OCI-LY1 (cell line): ENCODE results near the gene SYP.

Experiments
- H2AFZ ChIP-seq: fragments of 200-600 bp; sonication (generic), shearing (Covaris generic); 2 replicates; pipeline ENCODE4 v1.6.0; 2014; ENCODE audit warnings: antibody characterized with exemption, mild to moderate bottlenecking, low read length
- H3F3A ChIP-seq: fragments of 200-600 bp; sonication (generic), shearing (Covaris generic); 2 replicates; pipeline ENCODE4 v1.6.0; 2014; ENCODE audit warnings: mild to moderate bottlenecking, antibody characterized with exemption, low read length, moderate library complexity; ENCODE audit not compliant: insufficient read depth
- H3K27ac ChIP-seq: fragments of 200-600 bp; sonication (generic); 2 replicates; pipeline ENCODE4 v1.5.1; 2014; ENCODE audit warnings: low read length, mixed run types, mild to moderate bottlenecking, low read depth; ENCODE audit not compliant: poor library complexity, severe bottlenecking
- H3K27me3 ChIP-seq: fragments of 200-600 bp; sonication (generic); 2 replicates; pipeline ENCODE4 v1.6.0; 2014; ENCODE audit warnings: antibody characterized with exemption, mild to moderate bottlenecking, low read length, moderate library complexity; ENCODE audit not compliant: insufficient read depth
- H3K36me3 ChIP-seq: fragments of 200-600 bp; sonication (generic); 2 replicates; pipeline ENCODE4 v1.6.1; 2014; ENCODE audit warnings: mild to moderate bottlenecking, antibody characterized with exemption, low read length, moderate library complexity, mixed read lengths; ENCODE audit not compliant: insufficient read depth
- H3K4me1 ChIP-seq: fragments of 200-600 bp; sonication (generic); 2 replicates; pipeline ENCODE4 v1.5.1; 2014; ENCODE audit warnings: mild to moderate bottlenecking, low read length, moderate library complexity; ENCODE audit not compliant: insufficient read depth, severe bottlenecking
- H3K4me2 ChIP-seq: fragments of 200-600 bp; sonication (generic), shearing (Covaris generic); 2 replicates; pipeline ENCODE4 v1.6.1; 2014; ENCODE audit warnings: low read length
- H3K4me3 ChIP-seq: fragments of 200-600 bp; sonication (generic); 2 replicates; pipeline ENCODE4 v1.5.1; 2014; ENCODE audit warnings: low read length, low read depth, mild to moderate bottlenecking, mixed read lengths; ENCODE audit not compliant: poor library complexity, severe bottlenecking
- H3K79me2 ChIP-seq: fragments of 200-600 bp; shearing (Covaris generic); 2 replicates; pipeline ENCODE4 v1.6.1; 2016; ENCODE audit warnings: mixed run types, low read length, mixed read lengths; ENCODE audit not compliant: insufficient read depth
- H3K9ac ChIP-seq: fragments of 200-600 bp; sonication (generic), shearing (Covaris generic); 2 replicates; pipeline ENCODE4 v1.6.1; 2014; ENCODE audit warnings: mild to moderate bottlenecking, low read length, mixed read lengths
- H3K9me2 ChIP-seq: fragments of 200-600 bp; sonication (generic), shearing (Covaris generic); 2 replicates; pipeline ENCODE4 v1.6.1; 2014; ENCODE audit warnings: low read depth, mild to moderate bottlenecking, low read length, mixed read lengths
- H3K9me3 ChIP-seq: fragments of 200-600 bp; shearing (Covaris generic); 2 replicates; pipeline ENCODE4 v1.6.1; 2014; ENCODE audit warnings: low read length, mixed read lengths
- H4K20me1 ChIP-seq: fragments of 200-600 bp; sonication (generic), shearing (Covaris generic); 2 replicates; pipeline ENCODE4 v1.6.0; 2016; ENCODE audit warnings: mild to moderate bottlenecking, low read length; ENCODE audit not compliant: insufficient read depth
- CTCF ChIP-seq: fragments of 200-600 bp; sonication (generic), shearing (Covaris generic); IDR thresholded peaks from 2 replicates; pipeline ENCODE4 v1.5.1; 2017; ENCODE audit warnings: mild to moderate bottlenecking, antibody characterized with exemption, low read length, moderate library complexity, mixed read lengths
- EZH2 ChIP-seq: fragments of 200-600 bp; sonication (generic), shearing (Covaris generic); IDR thresholded peaks from 2 replicates; pipeline ENCODE4 v1.8.0; 2017; ENCODE audit warnings: borderline replicate concordance, mixed run types, mild to moderate bottlenecking, antibody characterized with exemption, low read length, moderate library complexity, mixed read lengths

SYP gene

GRCh38 chrX:49238735-49239134 lies 38.7 kb upstream of the SYP start:
- peaks cover 21% of the 10 kb centered on the region for H3K4me1 ChIP-seq
- no peak overlapping the region for H3K27ac ChIP-seq
- H3K36me3 ChIP-seq = peaks cover 14% of the 10 kb centered on the region; the same call in 1 of the 2 replicates
- H4K20me1 ChIP-seq = no peaks in the 10 kb centered on the region
- no peak overlapping the region for H3K4me3 ChIP-seq
- H3K27me3 ChIP-seq = no peaks in the 10 kb centered on the region
- no peaks in the 10 kb centered on the region for H3F3A ChIP-seq
- H2AFZ ChIP-seq = no peak overlapping the region
- H3K9me3 ChIP-seq = no peaks in the 10 kb centered on the region
- H3K9ac ChIP-seq = no peak overlapping the region
- H3K9me2 ChIP-seq = no peaks in the 10 kb centered on the region
- no peaks in the 10 kb centered on the region for H3K79me2 ChIP-seq
- TF ChIP-seq EZH2 (no peak), CTCF (no peak)
- H3K4me2 ChIP-seq = no peak overlapping the region

GRCh38 chrX:49237060-49237459 lies 37.1 kb upstream of the SYP start:
- Histone ChIP-seq H3K9me3 (no peaks in the 10 kb centered on the region), H3K9me2 (no peaks in the 10 kb centered on the region), H3K4me2 (peak overlapping the region; percentile 78), H3K27ac (peak overlapping the region; percentile 70), H3K36me3 (0 out of 2 replicates have a peak, but pooled peaks cover 5% of the 10 kb centered on the region), H3K4me1 (peaks cover 21% of the 10 kb centered on the region), H2AFZ (no peak overlapping the region), H3K27me3 (no peaks in the 10 kb centered on the region), H3K79me2 (no peaks in the 10 kb centered on the region), H3K4me3 (peak overlapping the region; percentile 72), H3K9ac (peak overlapping the region; percentile 58; the same call in 1 of the 2 replicates), H3F3A (no peaks in the 10 kb centered on the region), H4K20me1 (no peaks in the 10 kb centered on the region)
- TF ChIP-seq CTCF (no peak), EZH2 (no peak)

- H3K4me2 ChIP-seq = peak overlapping the region; percentile 50
- no peaks in the 10 kb centered on the region for H3F3A ChIP-seq
- no peaks in the 10 kb centered on the region for H3K9me2 ChIP-seq
- no peaks in the 10 kb centered on the region for H3K27me3 ChIP-seq
- no peaks in the 10 kb centered on the region for H3K9me3 ChIP-seq
- H3K79me2 ChIP-seq = no peaks in the 10 kb centered on the region
- H3K4me1 ChIP-seq = peaks cover 36% of the 10 kb centered on the region
- H3K27ac ChIP-seq = no peak overlapping the region
- no peak overlapping the region for H3K9ac ChIP-seq
- TF ChIP-seq EZH2 (no peak), CTCF (no peak)
- H2AFZ ChIP-seq = no peak overlapping the region
- peak overlapping the region; percentile 34 for H3K4me3 ChIP-seq
- no peaks in the 10 kb centered on the region for H4K20me1 ChIP-seq
- H3K36me3 ChIP-seq = no peaks in the 10 kb centered on the region
Measured at GRCh38 chrX:49233887-49234555, 34.0 kb upstream of the SYP start.
